Upper lobe of right lung (tissue), 1 donor: Measurements from ENCODE around the gene FKBP6. TPM values are rescaled to one million over a fixed set of nuclear protein-coding genes. Genes with fewer than 3 reads are reported as not detected.
"Not testable (repeated sequence)": the region's sequence is repeated elsewhere in the genome, so short reads cannot be mapped to it uniquely, and the experiment has no call there.

Experiments used
- ATAC-seq: fragments of 200-7000 bp; cut with Tn5 transposase; one replicate; pipeline ENCODE4 v1.9.1; 2020; ENCODE audit warnings: mild to moderate bottlenecking, moderate library complexity
- DNase-seq: peaks from one replicate; pipeline ENCODE4 v3.0.0-alpha.2; 2020
- H3K27ac ChIP-seq: fragments of 200-600 bp; one replicate; pipeline ENCODE4 v1.8.0; 2022
- H3K27me3 ChIP-seq: fragments of 200-600 bp; one replicate; pipeline ENCODE4 v1.8.0; 2022; ENCODE audit warnings: mild to moderate bottlenecking
- H3K36me3 ChIP-seq: fragments of 200-600 bp; one replicate; pipeline ENCODE4 v1.8.0; 2022
- H3K4me1 ChIP-seq: fragments of 200-600 bp; one replicate; pipeline ENCODE4 v1.8.0; 2022
- H3K4me3 ChIP-seq: fragments of 200-600 bp; one replicate; pipeline ENCODE4 v1.8.0; 2022; ENCODE audit warnings: mild to moderate bottlenecking
- H3K9me3 ChIP-seq: fragments of 200-600 bp; one replicate; pipeline ENCODE4 v1.8.0; 2022
- intact Hi-C: fragments of 100-400 bp; cut with DNase I; formaldehyde crosslinking; loops from one replicate; pipeline ENCODE4 v1.11.0; 2022
- total RNA-seq: library from RNA; stranded (reverse); fragmentation: NEBNext Ultra II Directional; extraction: Animal tissue kit (Norgen Biotek cat#: 25700); gene quantifications from one replicate; pipeline ENCODE4 v1.2.1, GENCODE V29; 2021
- TF ChIP-seq, protein P1 (sequence below): fragments of 200-600 bp; IDR thresholded peaks from one replicate; pipeline ENCODE4 v1.8.0; 2022; ENCODE audit warnings: antibody characterized with exemption
- donor health status: DM: no; HTN: yes; CAD: no; lungs with severe emphysema.

The FKBP6 gene
- total RNA-seq, 1 donor from 2014 or later = not detected

DNA sequence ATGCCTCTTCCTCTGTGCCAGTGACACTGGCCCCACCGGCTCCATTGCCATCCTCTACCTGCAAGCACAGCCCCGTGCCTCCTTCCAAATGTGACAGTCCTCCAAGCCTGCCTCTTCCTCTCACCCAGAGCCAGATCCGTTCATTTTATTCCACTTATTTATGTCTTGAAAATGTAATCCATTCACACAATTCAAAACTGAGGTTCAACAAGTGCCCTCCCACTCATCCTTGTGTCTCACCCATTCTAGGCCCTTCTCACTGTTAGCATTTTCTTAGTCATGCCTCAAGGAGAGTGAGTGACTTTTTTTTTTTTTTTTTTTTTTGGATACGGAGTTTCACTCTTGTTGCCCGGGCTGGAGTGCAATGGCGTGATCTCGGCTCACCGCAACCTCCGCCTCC is 41.7 kb downstream of the FKBP6 start:
- ATAC-seq (no peak), DNase-seq (no peak)
- Histone ChIP-seq H3K9me3 (no peaks in the 10 kb centered on the region), H3K27ac (no peak overlapping the region), H3K4me3 (no peak overlapping the region), H3K27me3 (no peaks in the 10 kb centered on the region), H3K36me3 (no peaks in the 10 kb centered on the region), H3K4me1 (no peaks in the 10 kb centered on the region)
- intact Hi-C loops = no loop called here
- TF ChIP-seq, protein P1, sequence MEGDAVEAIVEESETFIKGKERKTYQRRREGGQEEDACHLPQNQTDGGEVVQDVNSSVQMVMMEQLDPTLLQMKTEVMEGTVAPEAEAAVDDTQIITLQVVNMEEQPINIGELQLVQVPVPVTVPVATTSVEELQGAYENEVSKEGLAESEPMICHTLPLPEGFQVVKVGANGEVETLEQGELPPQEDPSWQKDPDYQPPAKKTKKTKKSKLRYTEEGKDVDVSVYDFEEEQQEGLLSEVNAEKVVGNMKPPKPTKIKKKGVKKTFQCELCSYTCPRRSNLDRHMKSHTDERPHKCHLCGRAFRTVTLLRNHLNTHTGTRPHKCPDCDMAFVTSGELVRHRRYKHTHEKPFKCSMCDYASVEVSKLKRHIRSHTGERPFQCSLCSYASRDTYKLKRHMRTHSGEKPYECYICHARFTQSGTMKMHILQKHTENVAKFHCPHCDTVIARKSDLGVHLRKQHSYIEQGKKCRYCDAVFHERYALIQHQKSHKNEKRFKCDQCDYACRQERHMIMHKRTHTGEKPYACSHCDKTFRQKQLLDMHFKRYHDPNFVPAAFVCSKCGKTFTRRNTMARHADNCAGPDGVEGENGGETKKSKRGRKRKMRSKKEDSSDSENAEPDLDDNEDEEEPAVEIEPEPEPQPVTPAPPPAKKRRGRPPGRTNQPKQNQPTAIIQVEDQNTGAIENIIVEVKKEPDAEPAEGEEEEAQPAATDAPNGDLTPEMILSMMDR = no peak

DNA sequence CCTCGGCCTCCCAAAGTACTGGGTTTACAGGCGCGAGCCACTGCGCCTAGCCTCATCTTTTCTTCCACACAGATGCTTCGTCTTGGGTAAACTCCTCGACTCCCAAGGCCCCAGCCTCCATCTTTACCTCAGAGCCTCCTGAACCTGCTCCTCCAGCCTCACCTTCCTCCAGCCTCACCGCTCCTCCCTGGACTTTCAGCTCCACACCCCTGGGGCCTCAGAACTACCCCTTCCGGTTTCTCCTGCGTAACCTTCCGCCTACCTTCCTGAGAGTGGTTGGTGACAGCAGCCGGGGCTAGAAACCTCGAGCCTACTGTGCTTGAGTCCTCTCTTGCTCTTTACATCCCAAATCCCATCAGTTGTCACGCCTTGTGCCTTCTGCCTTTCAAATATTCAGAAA is 45.8 kb downstream of the FKBP6 start:
- no peaks in the 10 kb centered on the region for H3K4me1 ChIP-seq
- H3K27me3 ChIP-seq = peaks cover 8% of the 10 kb centered on the region
- DNase-seq (no peak), ATAC-seq (no peak)
- no peak overlapping the region for H3K4me3 ChIP-seq
- intact Hi-C loops = no loop called here
- TF ChIP-seq, protein P1 = no peak
- no peaks in the 10 kb centered on the region for H3K9me3 ChIP-seq
- no peaks in the 10 kb centered on the region for H3K36me3 ChIP-seq
- no peak overlapping the region for H3K27ac ChIP-seq

DNA sequence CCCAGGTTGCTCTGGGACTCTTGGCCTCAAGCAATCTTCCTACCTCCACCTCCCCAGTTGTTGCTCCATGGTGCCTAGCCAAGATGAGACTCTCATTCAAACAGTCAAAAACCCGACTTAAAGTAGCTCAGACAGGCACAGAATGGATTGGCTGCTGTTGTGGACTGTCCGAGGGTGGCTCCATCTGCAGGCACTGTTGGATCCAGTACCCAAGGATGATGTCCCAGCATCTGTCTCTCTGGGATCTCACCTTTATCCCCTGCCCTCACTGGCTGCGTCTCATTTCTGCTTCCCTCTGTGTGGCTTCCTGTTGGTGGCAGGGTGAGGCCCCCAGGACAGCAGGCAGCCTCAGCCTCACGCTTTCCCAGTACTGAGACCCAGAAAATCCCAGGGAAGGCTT is 48.3 kb downstream of the FKBP6 start:
- H3K4me3 ChIP-seq, H3K36me3 ChIP-seq, intact Hi-C loops, H3K9me3 ChIP-seq, H3K4me1 ChIP-seq, H3K27ac ChIP-seq, ATAC-seq, DNase-seq: not testable (repeated sequence)
- H3K27me3 ChIP-seq = peaks cover 17% of the 10 kb centered on the region

DNA sequence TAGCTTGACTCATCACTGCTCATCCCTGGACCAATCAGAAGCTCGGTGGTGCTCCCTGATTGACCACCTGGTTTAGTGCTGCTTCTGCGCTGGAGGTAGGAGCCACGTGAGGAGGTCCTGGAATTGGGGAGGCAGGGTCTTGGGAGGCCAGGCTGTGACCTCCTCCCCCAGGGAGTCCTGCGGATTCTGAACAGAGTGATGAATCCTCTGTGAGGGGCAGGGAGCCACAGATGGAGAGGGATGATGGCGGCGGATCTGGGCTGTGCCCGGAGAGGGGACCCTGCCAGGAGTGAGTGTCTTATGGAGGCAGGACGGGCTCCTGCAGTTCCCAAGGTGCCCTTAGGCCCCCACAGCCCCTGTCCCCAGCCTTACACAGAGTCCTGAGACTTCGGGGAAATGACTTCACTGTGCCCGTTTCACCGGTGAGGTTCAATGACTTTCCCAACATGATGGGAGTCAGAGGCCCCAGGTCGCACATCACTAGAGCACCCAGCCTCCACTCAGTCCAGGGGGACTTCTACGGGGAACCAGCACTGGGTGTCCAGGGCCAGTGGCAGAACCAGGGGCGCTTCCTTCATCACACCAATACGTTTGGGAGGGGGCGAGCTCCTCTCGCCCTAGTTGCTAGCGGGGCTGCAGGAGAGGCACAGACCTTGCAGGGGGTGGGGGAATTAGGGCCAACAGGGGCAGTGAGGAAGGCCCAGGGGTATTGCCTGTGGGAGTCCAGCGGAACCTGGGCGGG is 48.9 kb downstream of the FKBP6 start:
- Histone ChIP-seq H3K27me3 (peaks cover 17% of the 10 kb centered on the region), H3K4me3 (no peak overlapping the region), H3K4me1 (no peaks in the 10 kb centered on the region), H3K27ac (no peak overlapping the region), H3K36me3 (no peaks in the 10 kb centered on the region), H3K9me3 (no peaks in the 10 kb centered on the region)
- intact Hi-C loops = no loop called here
- TF ChIP-seq, protein P1 = no peak
- ATAC-seq (peak; percentile 15), DNase-seq (no peak)

DNA sequence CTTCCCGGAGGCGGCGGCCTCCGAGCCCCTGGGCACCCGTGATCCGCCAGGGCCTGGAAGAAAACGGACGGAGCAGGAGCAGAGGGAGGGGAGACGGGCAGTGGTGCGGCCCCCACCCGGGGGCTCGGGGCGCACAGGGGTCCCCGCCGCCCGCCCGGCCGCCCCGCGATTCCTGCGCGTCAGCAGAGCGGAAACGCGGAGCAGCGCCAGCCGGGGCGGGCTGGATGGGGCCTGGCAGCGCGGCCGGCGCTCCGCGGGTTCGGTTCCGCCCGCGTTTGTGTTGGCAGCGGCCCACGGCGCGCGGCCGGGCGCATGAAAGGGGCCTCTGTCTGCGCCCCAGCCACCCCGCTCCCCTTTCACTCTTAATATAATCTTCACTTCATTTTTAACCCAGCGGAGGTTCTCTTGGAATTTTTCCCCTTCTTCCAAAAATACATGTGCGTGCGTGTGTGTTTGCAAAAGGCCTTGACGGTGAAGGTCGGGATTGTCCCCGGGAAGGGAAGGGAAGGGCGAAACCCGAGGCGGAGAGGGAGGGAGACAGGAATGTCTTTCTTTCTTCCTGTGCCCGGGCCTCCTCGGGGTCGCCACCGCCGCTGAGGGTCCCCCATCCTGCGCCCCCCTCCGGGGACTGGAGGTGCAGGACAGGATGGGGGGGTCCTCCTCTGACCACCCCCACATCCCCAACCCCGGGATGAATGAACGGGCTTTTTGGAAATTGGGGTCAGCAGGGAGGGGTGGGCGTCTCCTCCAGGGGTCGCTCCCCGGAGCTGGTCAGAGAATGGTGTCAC is 49.6 kb downstream of the FKBP6 start:
- H3K27ac ChIP-seq, H3K36me3 ChIP-seq, H3K9me3 ChIP-seq, H3K4me1 ChIP-seq, DNase-seq, ATAC-seq, intact Hi-C loops, H3K4me3 ChIP-seq: not testable (repeated sequence)
- H3K27me3 ChIP-seq = peaks cover 17% of the 10 kb centered on the region

DNA sequence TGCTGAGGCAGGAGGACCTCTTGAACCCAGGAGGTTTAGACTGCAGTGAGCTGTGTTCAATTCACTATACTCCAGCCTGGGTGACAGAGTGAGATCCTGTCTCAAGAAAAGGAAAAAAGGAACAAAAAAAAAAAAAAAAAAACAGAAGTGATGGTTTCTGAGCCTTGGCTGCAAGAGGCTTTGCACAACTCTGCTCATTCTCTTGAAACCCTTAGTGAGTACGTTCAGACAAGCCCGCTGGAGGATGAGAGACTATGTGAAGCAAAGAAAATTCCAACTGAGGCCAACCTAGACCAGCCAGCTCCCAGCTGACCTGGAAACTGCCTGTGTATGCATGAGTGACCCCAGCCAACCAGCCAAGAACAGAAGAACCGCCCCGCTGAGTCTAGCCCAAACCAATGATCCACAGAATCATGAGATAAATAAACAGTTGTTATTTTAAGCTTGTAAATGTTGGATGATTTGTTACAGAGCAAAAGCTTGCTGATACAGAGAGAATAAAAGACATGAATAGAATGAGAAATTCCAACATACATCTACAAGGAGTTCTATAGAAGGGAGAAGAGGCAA is 55.1 kb downstream of the FKBP6 start:
- ATAC-seq = peak; percentile 53
- H3K4me3 ChIP-seq = no peak overlapping the region
- peaks cover 16% of the 10 kb centered on the region for H3K27me3 ChIP-seq
- H3K9me3 ChIP-seq = peaks cover 16% of the 10 kb centered on the region
- intact Hi-C loops = no loop called here
- no peaks in the 10 kb centered on the region for H3K36me3 ChIP-seq
- no peak for DNase-seq
- TF ChIP-seq, protein P1 = no peak
- H3K27ac ChIP-seq = no peak overlapping the region
- no peaks in the 10 kb centered on the region for H3K4me1 ChIP-seq
